Measurements from ENCODE around the gene ELF1. TPM values are rescaled to one million over a fixed set of nuclear protein-coding genes. Genes with fewer than 3 reads are reported as not detected.
"Not testable (repeated sequence)": the region's sequence is repeated elsewhere in the genome, so short reads cannot be mapped to it uniquely, and the experiment has no call there.

Gene ELF1
- total and polyA plus RNA-seq, 2 donors (not counting 1 experiment from before 2014, with no cell fraction given), result 38.5 to 41.0 TPM

DNA sequence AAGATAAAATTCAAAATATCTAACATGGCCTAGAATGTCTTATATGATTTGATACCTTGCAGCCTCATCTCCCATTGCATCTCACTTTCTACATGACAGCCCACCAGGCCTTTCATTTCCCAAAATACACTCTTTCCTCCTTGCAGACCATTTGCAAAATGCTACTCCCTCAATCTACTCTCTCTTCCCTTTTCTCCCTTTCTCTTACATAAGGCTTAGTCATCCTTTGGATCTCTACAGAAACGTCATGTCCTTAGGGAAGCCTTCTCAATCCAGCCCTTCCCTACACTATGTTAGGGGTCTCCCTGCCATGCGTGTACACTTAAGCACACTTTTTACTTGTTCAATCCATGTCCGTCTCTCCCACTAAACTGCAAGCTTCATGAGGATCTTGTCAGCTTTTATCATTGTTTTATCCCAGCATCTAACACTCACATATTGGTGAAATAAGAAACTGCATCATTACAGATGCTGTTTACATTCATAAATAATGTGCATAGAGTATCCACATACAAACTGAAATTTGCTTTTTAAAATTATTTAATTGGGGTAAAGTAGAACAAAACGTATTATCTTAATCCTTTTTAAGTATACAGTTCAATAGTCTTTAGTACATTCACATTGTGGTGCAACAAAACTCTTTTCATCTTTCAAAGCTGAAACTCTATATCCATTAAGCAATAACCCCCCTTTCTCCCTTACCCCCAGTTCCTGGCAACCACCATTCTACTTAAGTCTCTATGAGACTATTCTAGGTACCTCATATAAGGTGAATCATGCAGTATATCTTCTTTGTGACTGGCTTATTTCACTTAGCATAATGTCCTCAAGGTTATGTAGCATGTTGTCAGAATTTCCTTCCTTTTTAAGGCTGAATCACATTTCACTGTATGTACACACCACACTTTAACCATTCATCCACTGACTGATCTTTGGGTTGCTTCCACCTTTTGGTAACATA, 30.6 kb upstream of the ELF1 start:
- DNase-seq (ENCODE audit: low read depth in 2 of 2), result no peak
- Histone ChIP-seq H3K27ac (ENCODE audit: insufficient read depth, low read length) (no peak overlapping the region), H3K4me1 (ENCODE audit: control insufficient read depth, extremely low read depth, insufficient read depth, low read length) (peaks cover 3% of the 10 kb centered on the region), H3K36me3 (ENCODE audit: control insufficient read depth, insufficient read depth, low read length) (no peaks in the 10 kb centered on the region), H4K20me1 (ENCODE audit: control insufficient read depth, extremely low read depth, insufficient read depth, low read length) (no peaks in the 10 kb centered on the region), H2AFZ (ENCODE audit: low read length) (no peak overlapping the region), H3K9ac (ENCODE audit: insufficient read depth, low read length) (no peak overlapping the region), H3K4me2 (ENCODE audit: extremely low read depth, insufficient read depth, low read length) (no peak overlapping the region), H3K27me3 (ENCODE audit: control insufficient read depth, insufficient read depth, low read length) (no peaks in the 10 kb centered on the region), H3K4me3 (replicated peaks in 1 of 4; ENCODE audit: control extremely low read depth in 1 of 4, insufficient read depth in 1 of 4, low read depth in 3 of 4, low read length in 4 of 4) (no peak overlapping the region), H3K79me2 (ENCODE audit: control insufficient read depth, insufficient read depth, low read length) (peaks cover 44% of the 10 kb centered on the region), H3K9me3 (ENCODE audit: control insufficient read depth, insufficient read depth, low read depth, low read length) (no peaks in the 10 kb centered on the region)
- TF ChIP-seq EZH2 (IDR thresholded peaks at IDR 0.05; ENCODE audit: low read length, missing control alignments), result no peak
- TF ChIP-seq, protein P1, sequence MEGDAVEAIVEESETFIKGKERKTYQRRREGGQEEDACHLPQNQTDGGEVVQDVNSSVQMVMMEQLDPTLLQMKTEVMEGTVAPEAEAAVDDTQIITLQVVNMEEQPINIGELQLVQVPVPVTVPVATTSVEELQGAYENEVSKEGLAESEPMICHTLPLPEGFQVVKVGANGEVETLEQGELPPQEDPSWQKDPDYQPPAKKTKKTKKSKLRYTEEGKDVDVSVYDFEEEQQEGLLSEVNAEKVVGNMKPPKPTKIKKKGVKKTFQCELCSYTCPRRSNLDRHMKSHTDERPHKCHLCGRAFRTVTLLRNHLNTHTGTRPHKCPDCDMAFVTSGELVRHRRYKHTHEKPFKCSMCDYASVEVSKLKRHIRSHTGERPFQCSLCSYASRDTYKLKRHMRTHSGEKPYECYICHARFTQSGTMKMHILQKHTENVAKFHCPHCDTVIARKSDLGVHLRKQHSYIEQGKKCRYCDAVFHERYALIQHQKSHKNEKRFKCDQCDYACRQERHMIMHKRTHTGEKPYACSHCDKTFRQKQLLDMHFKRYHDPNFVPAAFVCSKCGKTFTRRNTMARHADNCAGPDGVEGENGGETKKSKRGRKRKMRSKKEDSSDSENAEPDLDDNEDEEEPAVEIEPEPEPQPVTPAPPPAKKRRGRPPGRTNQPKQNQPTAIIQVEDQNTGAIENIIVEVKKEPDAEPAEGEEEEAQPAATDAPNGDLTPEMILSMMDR (conservative IDR thresholded peaks at IDR 0.05 in 1 of 2, IDR thresholded peaks at IDR 0.05 in 1 of 2; ENCODE audit: low read depth in 1 of 2, low read length in 2 of 2), result no peak

DNA sequence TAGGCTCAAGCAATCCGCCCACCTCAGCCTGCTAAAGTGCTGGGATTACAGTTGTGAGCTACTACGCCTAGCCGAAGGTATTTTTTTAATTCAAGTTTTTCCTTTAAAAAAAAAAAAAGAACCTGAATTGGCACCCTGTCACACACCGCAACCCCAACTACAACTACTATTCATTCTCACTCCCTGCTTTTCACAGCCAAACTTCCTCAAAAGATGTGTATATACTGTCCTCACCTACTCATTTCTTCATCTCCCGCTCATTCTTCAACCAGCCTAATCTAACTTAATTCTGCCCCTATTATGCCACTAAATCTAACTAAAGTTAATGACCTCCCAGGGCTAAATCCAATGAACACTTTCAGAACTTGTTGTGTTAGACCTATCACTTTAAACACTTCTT, 29.5 kb upstream of the ELF1 start:
- no peak for TF ChIP-seq EZH2 (IDR thresholded peaks at IDR 0.05; ENCODE audit: low read length, missing control alignments)
- TF ChIP-seq, protein P1 (conservative IDR thresholded peaks at IDR 0.05 in 1 of 2, IDR thresholded peaks at IDR 0.05 in 1 of 2; ENCODE audit: low read depth in 1 of 2, low read length in 2 of 2), result no peak
- peaks cover 3% of the 10 kb centered on the region for H3K4me1 ChIP-seq (ENCODE audit: control insufficient read depth, extremely low read depth, insufficient read depth, low read length)
- no peak overlapping the region for H3K27ac ChIP-seq (ENCODE audit: insufficient read depth, low read length)
- H3K36me3 ChIP-seq (ENCODE audit: control insufficient read depth, insufficient read depth, low read length), result no peaks in the 10 kb centered on the region
- peaks cover 37% of the 10 kb centered on the region for H3K79me2 ChIP-seq (ENCODE audit: control insufficient read depth, insufficient read depth, low read length)
- H3K4me2 ChIP-seq (ENCODE audit: extremely low read depth, insufficient read depth, low read length), result no peak overlapping the region
- no peak for DNase-seq (ENCODE audit: low read depth in 2 of 2)
- H4K20me1 ChIP-seq (ENCODE audit: control insufficient read depth, extremely low read depth, insufficient read depth, low read length), result no peaks in the 10 kb centered on the region
- H3K27me3 ChIP-seq (ENCODE audit: control insufficient read depth, insufficient read depth, low read length), result no peaks in the 10 kb centered on the region
- H3K4me3 ChIP-seq (replicated peaks in 1 of 4; ENCODE audit: control extremely low read depth in 1 of 4, insufficient read depth in 1 of 4, low read depth in 3 of 4, low read length in 4 of 4), result no peak overlapping the region
- H3K9me3 ChIP-seq (ENCODE audit: control insufficient read depth, insufficient read depth, low read depth, low read length), result no peaks in the 10 kb centered on the region
- no peak overlapping the region for H2AFZ ChIP-seq (ENCODE audit: low read length)
- no peak overlapping the region for H3K9ac ChIP-seq (ENCODE audit: insufficient read depth, low read length)

DNA sequence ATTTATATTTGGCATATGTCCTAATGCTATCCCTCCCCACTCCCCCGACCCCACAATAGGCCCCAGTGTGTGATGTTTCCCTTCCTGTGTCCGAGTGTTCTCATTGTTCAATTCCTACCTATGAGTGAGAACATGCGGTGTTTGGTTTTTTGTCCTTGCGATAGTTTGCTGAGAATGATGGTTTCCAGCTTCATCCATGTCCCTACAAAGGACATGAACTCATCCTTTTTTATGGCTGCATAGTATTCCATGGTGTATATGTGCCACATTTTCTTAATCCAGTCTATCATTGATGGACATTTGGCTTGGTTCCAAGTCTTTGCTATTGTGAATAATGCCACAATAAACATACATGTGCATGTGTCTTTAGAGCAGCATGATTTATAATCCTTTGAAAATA, 23.3 kb upstream of the ELF1 start:
- not testable (repeated sequence) for H4K20me1 ChIP-seq (ENCODE audit: control insufficient read depth, extremely low read depth, insufficient read depth, low read length); H3K79me2 ChIP-seq (ENCODE audit: control insufficient read depth, insufficient read depth, low read length); H3K9ac ChIP-seq (ENCODE audit: insufficient read depth, low read length); H3K27ac ChIP-seq (ENCODE audit: insufficient read depth, low read length); H2AFZ ChIP-seq (ENCODE audit: low read length); H3K4me3 ChIP-seq (replicated peaks in 1 of 4; ENCODE audit: control extremely low read depth in 1 of 4, insufficient read depth in 1 of 4, low read depth in 3 of 4, low read length in 4 of 4); H3K36me3 ChIP-seq (ENCODE audit: control insufficient read depth, insufficient read depth, low read length); H3K4me2 ChIP-seq (ENCODE audit: extremely low read depth, insufficient read depth, low read length); DNase-seq (ENCODE audit: low read depth in 2 of 2); H3K9me3 ChIP-seq (ENCODE audit: control insufficient read depth, insufficient read depth, low read depth, low read length); H3K4me1 ChIP-seq (ENCODE audit: control insufficient read depth, extremely low read depth, insufficient read depth, low read length); H3K27me3 ChIP-seq (ENCODE audit: control insufficient read depth, insufficient read depth, low read length)

Measured in fibroblast of lung (primary cell).